Right lobe of liver (tissue), 6 donors: ENCODE measurements around the gene ASB1. TPM values are rescaled to one million over a fixed set of nuclear protein-coding genes. Genes with fewer than 3 reads are reported as not detected.

ENCODE experiments used
- ATAC-seq, 4 donors: fragments of 200-7000 bp; cut with Tn5 transposase; one replicate each; pipeline ENCODE4 v1.9.1; 2020; ENCODE audit warnings: mild to moderate bottlenecking in 4 of 4, moderate library complexity in 4 of 4
- DNase-seq, 3 donors: peaks; one replicate each; pipeline ENCODE4 v3.0.0-alpha.2; 2020
- H3K27ac ChIP-seq, 3 donors: fragments of 200-600 bp; one replicate each; pipeline ENCODE4 v1.8.0; 2022
- H3K27me3 ChIP-seq, 2 donors: fragments of 200-600 bp; one replicate each; pipeline ENCODE4 v1.8.0; 2022
- H3K36me3 ChIP-seq, 4 donors: fragments of 200-600 bp; sonication (generic) in 1 of 4; one replicate each; pipeline versions ENCODE4 v1.5.1 to v1.8.0; 2017 to 2022; ENCODE audit warnings: control low read depth in 1 of 4
- H3K4me1 ChIP-seq, 4 donors: fragments of 200-600 bp; sonication (generic) in 1 of 4; one replicate each; pipeline versions ENCODE4 v1.5.1 to v1.8.0; 2017 to 2022; ENCODE audit warnings: control low read depth in 1 of 4
- H3K4me3 ChIP-seq, 3 donors: fragments of 200-600 bp; one replicate each; pipeline ENCODE4 v1.8.0; 2022
- H3K9me3 ChIP-seq, 4 donors: fragments of 200-600 bp; sonication (generic) in 1 of 4; one replicate each; pipeline versions ENCODE4 v1.5.1 to v1.8.0; 2017 to 2022; ENCODE audit warnings: control low read depth in 1 of 4
- POLR2A ChIP-seq: fragments of 450-650 bp; IDR thresholded peaks from one replicate; pipeline ENCODE4 v1.6.1; 2017; ENCODE audit warnings: antibody characterized with exemption, mild to moderate bottlenecking
- WGBS: methylation state at CpG from one replicate; pipeline ENCODE4 v1.1.6; 2018; ENCODE audit warnings: low coverage, low lambda C conversion rate; ENCODE audit not compliant: insufficient coverage; ENCODE audit errors: missing lambda C conversion rate; 5-methylcytosine and 5-hydroxymethylcytosine counted together
- intact Hi-C, 2 donors: fragments of 100-400 bp; cut with DNase I; formaldehyde crosslinking; loops; one replicate each; pipeline versions ENCODE4 v1.11.2 to v1.14.1; 2022
- total RNA-seq, 6 experiments: library from RNA; depleted of rRNA in 2 of 6; stranded (reverse); fragments of >200 nt in 2 of 6; fragmentation: NEBNext Ultra II Directional in 3 of 6; extraction: Animal tissue kit (Norgen Biotek cat#: 25700) in 3 of 6; gene quantifications; one replicate each; pipeline versions ENCODE4 v1.1.0 to v1.2.4, GENCODE V29; 2016 to 2023
- TF ChIP-seq, protein P1 (sequence below), 4 donors: fragments of 200-600 bp in 3 of 4; fragments of 450-650 bp in 1 of 4; IDR thresholded peaks; one replicate each; pipeline versions ENCODE4 v1.5.1 to v1.8.0; 2016 to 2022; ENCODE audit warnings: antibody characterized with exemption in 4 of 4, mild to moderate bottlenecking in 2 of 4
- donor health status: DM: no; HTN: yes; CAD: no.
- donor health status: DM: no; HTN: no; CAD: no.
- donor health status: DM: no; HTN: no; CAD: no.
- donor health status: DM: no; HTN: yes; CAD: no.
- donor health status: DM: no; HTN: yes; CAD: no.

The ASB1 gene
- total RNA-seq, 6 experiments from 2014 or later, result 6.3 to 18.2 (median 8.4) TPM

DNA sequence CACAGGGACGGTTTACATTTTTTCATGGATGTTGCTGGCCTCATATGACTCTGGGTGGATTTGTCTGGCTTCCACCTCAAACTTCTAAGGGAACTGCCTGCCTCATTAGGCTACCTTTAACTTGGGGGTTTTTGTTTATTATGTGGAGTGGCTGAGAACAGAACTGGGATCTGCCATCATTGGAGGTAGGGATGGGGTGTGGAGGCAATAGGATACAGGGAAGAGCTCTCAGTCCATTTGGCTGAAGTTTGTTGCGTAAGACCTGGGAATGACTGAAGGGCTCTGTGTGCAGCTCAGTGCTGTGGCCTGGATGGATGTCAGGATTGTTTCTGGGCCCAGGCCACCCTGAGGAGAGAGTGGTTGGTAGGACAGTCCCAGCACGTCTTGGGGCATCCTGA, 31.2 kb downstream of the ASB1 start:
- TF ChIP-seq, protein P1, sequence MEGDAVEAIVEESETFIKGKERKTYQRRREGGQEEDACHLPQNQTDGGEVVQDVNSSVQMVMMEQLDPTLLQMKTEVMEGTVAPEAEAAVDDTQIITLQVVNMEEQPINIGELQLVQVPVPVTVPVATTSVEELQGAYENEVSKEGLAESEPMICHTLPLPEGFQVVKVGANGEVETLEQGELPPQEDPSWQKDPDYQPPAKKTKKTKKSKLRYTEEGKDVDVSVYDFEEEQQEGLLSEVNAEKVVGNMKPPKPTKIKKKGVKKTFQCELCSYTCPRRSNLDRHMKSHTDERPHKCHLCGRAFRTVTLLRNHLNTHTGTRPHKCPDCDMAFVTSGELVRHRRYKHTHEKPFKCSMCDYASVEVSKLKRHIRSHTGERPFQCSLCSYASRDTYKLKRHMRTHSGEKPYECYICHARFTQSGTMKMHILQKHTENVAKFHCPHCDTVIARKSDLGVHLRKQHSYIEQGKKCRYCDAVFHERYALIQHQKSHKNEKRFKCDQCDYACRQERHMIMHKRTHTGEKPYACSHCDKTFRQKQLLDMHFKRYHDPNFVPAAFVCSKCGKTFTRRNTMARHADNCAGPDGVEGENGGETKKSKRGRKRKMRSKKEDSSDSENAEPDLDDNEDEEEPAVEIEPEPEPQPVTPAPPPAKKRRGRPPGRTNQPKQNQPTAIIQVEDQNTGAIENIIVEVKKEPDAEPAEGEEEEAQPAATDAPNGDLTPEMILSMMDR (IDR thresholded peaks at IDR 0.05), result no peak
- TF ChIP-seq POLR2A, result no peak
- intact Hi-C loops, result loop anchor here in 1 of 2 donors (10.0 kb wide), 1 partner anchor 53 kb away; no protein-coding TSS in a partner anchor
- DNase-seq, result no peak
- Histone ChIP-seq H3K27me3 (no peaks in the 10 kb centered on the region), H3K36me3 (no peaks in the 10 kb centered on the region), H3K4me3 (no peak overlapping the region), H3K27ac (no peak overlapping the region), H3K4me1 (no peaks in the 10 kb centered on the region), H3K9me3 (no peaks in the 10 kb centered on the region)
- no CpG with 5 or more reads among the region's 3 CpGs for WGBS
- no peak for ATAC-seq

- TF ChIP-seq POLR2A, result no peak
- TF ChIP-seq, protein P1 (IDR thresholded peaks at IDR 0.05), result no peak
- intact Hi-C loops, result loop anchor here in 1 of 2 donors (10.0 kb wide), 1 partner anchor 54 kb away; no protein-coding TSS in a partner anchor
- Histone ChIP-seq H3K4me3 (no peak overlapping the region), H3K4me1 (no peaks in the 10 kb centered on the region), H3K27me3 (no peaks in the 10 kb centered on the region), H3K9me3 (no peaks in the 10 kb centered on the region), H3K27ac (no peak overlapping the region), H3K36me3 (no peaks in the 10 kb centered on the region)
- 73% methylated on average over 11 of the region's 12 CpGs for WGBS
- ATAC-seq, result no peak
- DNase-seq, result no peak
Measured at GRCh38 chr2:238458651-238459050, 31.9 kb downstream of the ASB1 start.

GRCh38 chr2:238459081-238459629, 32.4 kb downstream of the ASB1 start:
- TF ChIP-seq, protein P1 (IDR thresholded peaks at IDR 0.05), result no peak
- TF ChIP-seq POLR2A, result no peak
- peak in 1 of 3 donors; percentile 24 for DNase-seq
- intact Hi-C loops, result loop anchor here in 1 of 2 donors (10.0 kb wide), 1 partner anchor 54 kb away; no protein-coding TSS in a partner anchor

GRCh38 chr2:238461051-238461450, 34.3 kb downstream of the ASB1 start:
- no peaks in the 10 kb centered on the region for H3K9me3 ChIP-seq
- no peak overlapping the region for H3K4me3 ChIP-seq
- no peak for ATAC-seq
- no peaks in the 10 kb centered on the region for H3K36me3 ChIP-seq
- no peaks in the 10 kb centered on the region for H3K27me3 ChIP-seq
- H3K27ac ChIP-seq, result no peak overlapping the region
- TF ChIP-seq, protein P1 (IDR thresholded peaks at IDR 0.05), result no peak
- no peak for TF ChIP-seq POLR2A
- H3K4me1 ChIP-seq, result no peaks in the 10 kb centered on the region
- WGBS, result no CpG with 5 or more reads among the region's 1 CpG
- DNase-seq, result no peak
- intact Hi-C loops, result loop anchor here in 1 of 2 donors (5.0 kb wide), 1 partner anchor 94 kb away; no protein-coding TSS in a partner anchor

More at GRCh38 chr2:238459081-238459629, 32.4 kb downstream of the ASB1 start:
- no peak overlapping the region for H3K4me3 ChIP-seq
- H3K36me3 ChIP-seq, result no peaks in the 10 kb centered on the region
- no peaks in the 10 kb centered on the region for H3K4me1 ChIP-seq
- H3K9me3 ChIP-seq, result no peaks in the 10 kb centered on the region
- 54% methylated on average over 5 of the region's 8 CpGs for WGBS
- H3K27me3 ChIP-seq, result no peaks in the 10 kb centered on the region
- peak in 3 of 4 donors; percentile 20 to 63 (median 21) for ATAC-seq
- no peak overlapping the region for H3K27ac ChIP-seq
